HEK293T (cell line): ENCODE results near the gene MINDY4.

Experiments
- CTCF ChIA-PET: fragments of 350-600 bp; formaldehyde crosslinking; extraction: SDS; loops from one replicate; lab custom pipeline; 2021; ENCODE audit warnings: antibody characterized with exemption, inconsistent platforms; lab: Yijun Ruan, JAX
- POLR2A ChIA-PET: fragments of 350-600 bp; formaldehyde crosslinking; extraction: SDS; loops from one replicate; lab custom pipeline; 2020; ENCODE audit warnings: antibody characterized with exemption, inconsistent platforms; lab: Yijun Ruan, JAX
- DNase-seq: peaks from one replicate; pipeline ENCODE4 v3.0.0; 2012; ENCODE audit warnings: mixed read lengths; ENCODE audit errors: extremely low spot score
- ARNT ChIP-seq: fragments of 450-650 bp; IDR thresholded peaks from 2 replicates; pipeline ENCODE4 v1.6.1; 2017; ENCODE audit warnings: mild to moderate bottlenecking
- BHLHE40 ChIP-seq: fragments of 450-650 bp; IDR thresholded peaks from 2 replicates; pipeline ENCODE4 v1.6.1; 2016; ENCODE audit warnings: mild to moderate bottlenecking, moderate library complexity, borderline replicate concordance
- CTBP1 ChIP-seq: fragments of 450-650 bp; IDR thresholded peaks from 2 replicates; pipeline ENCODE4 v1.6.1; 2016; ENCODE audit warnings: borderline replicate concordance
- ELF4 ChIP-seq: fragments of 450-650 bp; IDR thresholded peaks from 2 replicates; pipeline ENCODE4 v1.6.1; 2017; ENCODE audit warnings: antibody characterized with exemption
- FOXA1 ChIP-seq: fragments of 450-650 bp; IDR thresholded peaks from 2 replicates; pipeline ENCODE4 v1.6.1; 2016; ENCODE audit warnings: mild to moderate bottlenecking
- FOXK2 ChIP-seq: fragments of 450-650 bp; IDR thresholded peaks from 2 replicates; pipeline ENCODE4 v1.6.1; 2016; ENCODE audit warnings: mild to moderate bottlenecking
- FOXM1 ChIP-seq: fragments of 450-650 bp; IDR thresholded peaks from 2 replicates; pipeline ENCODE4 v1.6.1; 2017; ENCODE audit warnings: mild to moderate bottlenecking, borderline replicate concordance
- HDGF ChIP-seq: fragments of 450-650 bp; IDR thresholded peaks from 2 replicates; pipeline ENCODE4 v1.6.1; 2017; ENCODE audit warnings: antibody characterized with exemption, borderline replicate concordance
- L3MBTL2 ChIP-seq: fragments of 450-650 bp; conservative IDR thresholded peaks from 2 replicates; pipeline ENCODE4 v1.6.1; 2016; ENCODE audit warnings: mild to moderate bottlenecking
- LEF1 ChIP-seq: fragments of 450-650 bp; IDR thresholded peaks from 2 replicates; pipeline ENCODE4 v1.6.1; 2017; ENCODE audit warnings: mild to moderate bottlenecking, borderline replicate concordance
- NFRKB ChIP-seq: fragments of 450-650 bp; IDR thresholded peaks from 2 replicates; pipeline ENCODE4 v1.6.1; 2016; ENCODE audit warnings: mild to moderate bottlenecking, moderate library complexity
- PKNOX1 ChIP-seq: fragments of 450-650 bp; IDR thresholded peaks from 2 replicates; pipeline ENCODE4 v1.6.1; 2016
- SP1 ChIP-seq: fragments of 450-650 bp; IDR thresholded peaks from 2 replicates; pipeline ENCODE4 v1.6.1; 2017
- TARDBP ChIP-seq: fragments of 450-650 bp; IDR thresholded peaks from 2 replicates; pipeline ENCODE4 v1.6.1; 2016
- ZNF384 ChIP-seq: fragments of 450-650 bp; IDR thresholded peaks from 2 replicates; pipeline ENCODE4 v1.6.1; 2016

The MINDY4 gene

GRCh38 chr7:30869794-30870611, 98.8 kb downstream of the MINDY4 start:
- CTCF ChIA-PET: interaction anchor here (1.1 kb wide), 1 partner anchor 69 kb away, joined by 3 read pairs; no protein-coding TSS in a partner anchor
- DNase-seq: no peak
- no peak for TF ChIP-seq NFRKB
- no peak for TF ChIP-seq BHLHE40
- no peak for TF ChIP-seq HDGF
- POLR2A ChIA-PET: no interaction called here

GRCh38 chr7:30870821-30871518, 99.8 kb downstream of the MINDY4 start:
- no peak for DNase-seq
- CTCF ChIA-PET: interaction anchor here (1.1 kb wide), 1 partner anchor 68 kb away, joined by 3 read pairs; no protein-coding TSS in a partner anchor
- TF ChIP-seq ELF4 (no peak), HDGF (no peak), LEF1 (no peak), ARNT (no peak), NFRKB (no peak), FOXM1 (no peak), PKNOX1 (no peak), CTBP1 (no peak)
- POLR2A ChIA-PET: no interaction called here

GRCh38 chr7:30871655-30872054, 100.4 kb downstream of the MINDY4 start:
- ChIA-PET CTCF (no interaction called here), POLR2A (no interaction called here)
- TF ChIP-seq L3MBTL2 (no peak), BHLHE40 (no peak)
- DNase-seq: no peak

GRCh38 chr7:30873207-30873606, 102.0 kb downstream of the MINDY4 start:
- TF ChIP-seq PKNOX1 (no peak), NFRKB (no peak), CTBP1 (no peak), SP1 (no peak), FOXM1 (no peak), LEF1 (no peak), L3MBTL2 (no peak), FOXK2 (no peak), ZNF384 (no peak)
- ChIA-PET CTCF (no interaction called here), POLR2A (no interaction called here)
- no peak for DNase-seq

- no peak for DNase-seq
- POLR2A ChIA-PET: no interaction called here
- CTCF ChIA-PET: no interaction called here
- no peak for TF ChIP-seq LEF1
- no peak for TF ChIP-seq FOXK2
- TF ChIP-seq NFRKB: no peak
- TF ChIP-seq HDGF: no peak
- no peak for TF ChIP-seq SP1
- TF ChIP-seq L3MBTL2: no peak
- TF ChIP-seq ELF4: no peak
- no peak for TF ChIP-seq ARNT
- TF ChIP-seq FOXA1: no peak
Measured at GRCh38 chr7:30873656-30874055, 102.4 kb downstream of the MINDY4 start.

GRCh38 chr7:30874656-30875302, 103.6 kb downstream of the MINDY4 start:
- no peak for DNase-seq
- TF ChIP-seq TARDBP: no peak
- TF ChIP-seq PKNOX1: no peak
- TF ChIP-seq SP1: no peak
- TF ChIP-seq ELF4: no peak
- no peak for TF ChIP-seq FOXA1
- ChIA-PET POLR2A (no interaction called here), CTCF (no interaction called here)
